Stimulated activated CD8-positive, alpha-beta memory T cell treated with anti-CD3 and anti-CD28 coated beads, Interleukin-7, amount 100 ng/mL, for 24 hours (primary cell): ENCODE data around the gene AK8.
"Not testable (repeated sequence)": the region's sequence is repeated elsewhere in the genome, so short reads cannot be mapped to it uniquely, and the experiment has no call there.

Experiments
- DNase-seq: peaks from one replicate; pipeline ENCODE4 v3.0.0-alpha.2; 2020; ENCODE audit warnings: low read depth

The AK8 gene

DNA sequence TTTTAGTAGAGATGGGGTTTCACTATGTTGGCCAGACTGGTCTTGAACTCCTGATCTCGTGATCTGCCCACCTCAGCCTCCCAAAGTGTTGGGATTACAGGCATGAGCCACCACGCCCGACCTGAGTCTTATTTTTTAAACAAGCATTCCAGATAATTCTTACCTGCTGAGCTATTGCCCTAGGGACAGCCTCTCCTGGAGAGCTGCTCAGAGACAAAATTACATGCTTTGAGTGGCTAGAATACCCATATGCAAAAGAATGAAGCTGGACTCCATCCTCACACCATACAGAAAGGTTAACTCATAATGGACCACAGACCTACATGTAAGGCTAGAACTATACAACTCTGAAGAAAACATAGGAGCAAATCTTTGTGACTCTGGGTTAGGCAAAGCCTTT, 166.2 kb downstream of the AK8 start:
- no peak for DNase-seq

DNA sequence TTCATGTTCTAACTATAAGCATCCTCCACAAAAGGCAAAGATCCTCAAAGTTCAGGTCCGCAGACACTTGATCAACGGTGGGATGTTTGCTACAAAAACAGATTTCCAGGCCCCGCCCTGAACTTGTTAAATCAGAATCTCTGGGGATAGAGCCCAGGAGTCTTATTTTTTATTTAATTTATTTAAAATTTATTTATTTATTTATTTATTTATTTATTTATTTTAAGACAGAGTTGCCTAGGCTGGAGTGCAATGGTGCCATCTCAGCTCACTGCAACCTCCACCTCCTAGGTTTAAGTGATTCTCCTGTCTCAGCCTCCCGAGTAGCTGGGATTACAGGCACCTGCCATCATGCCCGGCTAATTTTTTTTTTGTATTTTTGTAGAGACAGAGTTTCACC, 166.9 kb downstream of the AK8 start:
- not testable (repeated sequence) for DNase-seq

DNA sequence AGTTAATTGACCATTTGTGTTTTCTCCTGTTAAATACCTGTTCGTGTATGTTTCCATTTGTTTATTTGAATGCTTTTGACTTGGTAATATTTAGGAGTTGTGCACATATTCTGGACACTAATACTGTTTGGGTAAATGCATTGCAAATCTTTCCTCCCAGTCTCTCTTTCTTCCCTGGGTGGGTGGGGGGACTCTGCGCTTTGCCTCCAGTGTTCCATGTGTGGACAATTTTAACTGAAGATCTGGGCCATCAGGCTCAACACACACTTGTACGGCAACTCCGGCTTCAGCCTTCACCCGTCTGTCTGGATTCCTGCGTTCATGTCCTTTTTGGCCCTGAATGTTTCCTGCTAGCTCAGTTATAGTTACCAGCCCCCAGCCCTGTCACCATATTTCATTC, 167.8 kb downstream of the AK8 start:
- no peak for DNase-seq

DNA sequence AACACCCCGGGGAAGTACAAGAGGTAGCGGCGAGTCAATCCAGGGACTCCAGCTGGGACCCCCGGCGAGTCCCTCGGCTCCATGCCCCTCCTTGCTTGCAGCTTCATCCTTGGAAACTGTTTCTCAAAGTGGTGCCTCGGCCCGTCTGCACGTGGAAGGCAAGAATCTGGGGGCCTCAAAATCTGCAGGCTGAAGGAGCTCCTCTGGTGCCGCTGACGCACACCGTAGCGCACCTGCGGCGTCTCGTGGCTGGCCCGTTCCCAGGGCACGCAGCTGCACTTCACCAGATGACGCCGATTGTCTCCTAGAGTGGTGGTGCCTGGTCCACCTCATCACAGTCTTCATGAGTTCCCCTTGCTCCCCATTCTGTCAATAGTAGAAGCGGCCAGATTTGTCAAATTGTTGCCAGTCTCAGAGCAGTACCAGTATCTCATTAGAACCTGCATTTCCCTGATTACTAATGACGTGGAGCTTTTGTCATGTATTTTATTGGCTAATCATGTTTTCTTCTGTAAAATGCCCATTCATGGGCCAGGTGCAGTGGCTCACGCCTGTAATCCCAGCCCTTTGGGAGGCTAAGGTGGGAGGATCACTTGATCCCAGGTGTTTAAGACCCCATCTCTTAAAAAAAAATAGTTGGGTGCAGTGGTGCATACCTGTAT, 169.2 kb downstream of the AK8 start:
- DNase-seq = no peak

DNA sequence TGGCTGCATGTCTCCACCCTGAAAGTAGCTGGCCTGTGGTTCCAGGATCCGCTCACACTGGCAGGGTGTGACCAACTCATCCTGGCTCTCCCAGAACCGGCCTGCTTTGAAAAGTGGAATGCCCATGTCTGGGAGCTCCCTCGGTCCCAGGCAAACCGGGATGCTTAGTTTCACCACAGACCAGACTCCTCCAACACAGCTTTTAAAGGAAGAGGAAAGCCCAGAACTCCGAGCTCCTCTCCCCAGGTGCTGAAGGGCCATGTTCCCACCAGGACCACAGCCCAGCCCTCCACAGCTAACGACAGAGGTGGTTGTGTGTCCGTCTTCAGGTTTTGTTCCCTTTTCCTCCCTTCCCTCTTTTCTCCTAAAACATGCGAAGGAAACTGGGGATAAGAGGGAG, 169.8 kb downstream of the AK8 start:
- DNase-seq = no peak

DNA sequence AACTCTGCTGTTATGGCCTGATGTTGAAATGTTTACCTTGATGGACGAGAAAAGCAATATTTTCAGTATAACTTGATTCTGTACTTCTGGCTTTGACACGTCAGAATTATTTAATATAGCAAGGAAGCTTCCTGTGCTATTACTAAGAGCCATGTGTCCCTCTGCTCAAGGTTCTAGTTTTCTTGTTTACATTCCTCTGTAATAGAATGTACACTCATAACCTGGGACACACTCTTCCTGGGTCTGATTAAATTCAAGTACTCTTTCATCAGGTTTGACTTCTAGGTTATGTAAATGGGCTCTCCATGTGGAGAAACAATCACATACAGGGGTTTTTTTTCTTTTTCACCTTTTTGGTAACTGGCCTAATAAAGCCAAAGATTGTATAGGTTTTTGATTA, 174.7 kb downstream of the AK8 start:
- DNase-seq = no peak

DNA sequence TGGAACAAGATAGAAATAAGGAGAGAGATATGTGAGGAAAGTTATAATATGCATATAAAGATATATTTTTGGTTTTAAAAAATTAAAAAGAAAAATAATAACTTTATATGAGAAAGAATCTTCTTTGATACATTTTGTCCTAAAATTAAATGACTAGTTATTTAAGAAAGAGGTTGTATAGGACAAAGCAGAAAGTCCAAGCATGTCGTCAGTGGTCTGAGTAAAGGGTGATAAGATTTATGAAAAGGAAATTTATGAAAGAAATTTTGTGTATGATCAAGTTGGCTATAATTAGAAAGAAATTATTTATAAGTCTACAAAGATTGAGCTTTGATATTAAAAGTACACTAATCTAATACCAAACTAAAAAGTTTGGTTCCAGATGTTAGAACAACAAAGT, 175.8 kb downstream of the AK8 start:
- DNase-seq = no peak

DNA sequence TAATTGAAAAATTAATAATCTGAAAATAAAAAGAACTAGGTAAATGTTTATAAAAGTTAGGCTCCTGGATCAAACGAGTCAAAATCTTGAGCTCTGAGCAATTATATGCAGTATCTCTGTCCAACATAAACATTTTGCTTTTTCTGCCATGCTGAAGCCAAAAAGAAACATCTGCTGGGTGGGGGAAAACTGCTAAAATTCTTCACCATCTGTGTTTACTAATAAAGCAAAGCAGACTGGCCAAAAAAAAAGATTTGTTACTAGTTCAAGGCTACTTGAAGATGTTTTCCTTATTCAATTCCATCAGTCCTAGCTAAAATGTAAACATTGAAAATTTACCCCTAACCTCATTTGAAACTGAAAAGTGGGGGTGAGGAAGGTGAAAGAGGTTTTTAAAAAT, 178.1 kb downstream of the AK8 start:
- DNase-seq = no peak

DNA sequence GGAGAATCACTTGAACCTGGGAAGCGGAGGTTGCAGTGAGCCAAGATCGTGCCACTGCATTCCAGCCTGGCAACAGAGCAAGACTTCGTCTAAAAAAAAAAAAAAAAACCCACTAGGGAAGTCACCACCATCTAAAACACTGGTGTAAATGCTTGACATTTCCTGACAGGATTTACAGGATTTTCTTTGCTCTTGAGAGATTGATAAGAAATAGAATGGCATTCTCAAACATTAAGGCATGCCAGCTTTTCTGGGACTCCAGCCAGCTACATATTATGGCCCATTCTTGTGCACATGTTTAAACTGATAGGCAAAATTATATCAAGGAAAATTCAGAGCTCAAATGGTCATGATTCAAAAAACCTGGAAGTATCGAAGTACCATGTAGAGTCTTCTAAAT, 179.1 kb downstream of the AK8 start:
- DNase-seq = no peak

DNA sequence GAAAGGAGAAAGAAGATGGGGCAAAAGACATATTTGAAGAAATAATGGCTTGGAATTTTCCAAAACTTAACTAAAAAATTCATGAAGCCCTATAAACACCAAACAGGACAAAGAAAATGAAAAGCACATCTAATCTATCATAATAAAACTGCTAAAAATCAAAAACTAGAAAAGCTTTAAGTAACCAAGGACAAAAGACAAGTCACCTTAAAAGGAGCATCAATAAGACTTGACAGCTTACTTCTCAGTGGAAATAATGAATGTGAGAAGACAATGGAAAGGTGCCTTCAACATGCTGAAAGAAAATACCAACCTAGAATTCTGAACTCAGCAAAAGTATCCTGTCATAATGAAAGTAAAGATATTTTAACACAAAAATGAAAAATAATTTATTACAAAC, 180.9 kb downstream of the AK8 start:
- DNase-seq = no peak

DNA sequence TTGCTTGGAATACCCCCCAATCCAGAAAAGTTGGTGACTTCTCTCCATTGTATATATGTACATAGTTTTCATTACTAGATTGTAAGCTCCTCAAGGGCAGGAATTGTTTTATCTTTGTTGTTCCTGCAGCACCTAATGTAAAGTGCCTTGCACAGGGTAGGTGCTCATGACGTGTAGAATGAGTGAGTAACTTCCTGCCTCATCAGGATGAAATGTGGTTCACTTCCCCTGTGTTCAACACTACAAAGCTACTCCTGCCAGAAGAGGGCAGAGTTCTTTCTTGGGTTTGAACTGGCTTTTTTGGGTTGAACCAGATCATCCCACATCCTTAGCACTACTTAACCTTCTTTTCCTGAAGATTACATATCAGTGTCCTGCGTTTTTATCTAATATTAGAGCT, 183.9 kb downstream of the AK8 start:
- DNase-seq = no peak

DNA sequence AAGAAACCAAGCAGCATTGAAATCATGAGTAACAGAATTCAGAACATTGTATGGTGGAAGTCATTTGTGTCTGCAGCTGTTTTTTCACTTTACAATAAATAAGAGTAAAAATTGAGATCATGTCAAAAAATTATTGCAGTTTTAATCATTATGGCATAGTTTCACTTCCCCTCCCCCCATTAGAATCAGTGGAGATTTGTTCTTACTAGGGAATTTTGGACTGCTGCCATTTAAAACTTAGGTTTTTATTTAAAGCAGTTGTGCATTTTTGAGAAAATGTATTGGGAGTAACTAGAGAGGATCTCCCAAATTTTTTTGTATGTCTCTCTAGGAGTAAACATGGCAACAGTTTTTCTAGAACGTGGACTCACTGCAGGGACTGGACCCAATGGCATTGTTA, 187.4 kb downstream of the AK8 start:
- no peak for DNase-seq

DNA sequence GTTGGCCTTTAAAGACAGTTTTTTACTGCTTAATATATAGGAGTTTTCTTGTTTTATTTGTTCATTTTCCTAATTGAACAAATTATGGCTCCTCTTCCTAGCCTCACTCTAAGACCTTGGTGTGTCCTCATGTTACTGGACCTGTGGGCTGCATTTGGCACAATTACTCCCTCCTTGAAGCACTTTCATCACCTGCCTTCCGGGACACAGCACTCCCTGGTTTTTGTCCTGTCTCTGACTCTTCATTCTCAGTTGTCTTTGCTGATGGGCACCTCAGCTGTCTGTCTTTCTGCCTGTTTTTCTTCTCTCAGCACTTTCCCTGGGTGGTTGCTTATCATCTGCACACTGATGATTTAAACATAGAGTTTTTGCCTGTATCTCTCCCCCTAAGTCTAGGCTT, 194.2 kb downstream of the AK8 start:
- DNase-seq = no peak

DNA sequence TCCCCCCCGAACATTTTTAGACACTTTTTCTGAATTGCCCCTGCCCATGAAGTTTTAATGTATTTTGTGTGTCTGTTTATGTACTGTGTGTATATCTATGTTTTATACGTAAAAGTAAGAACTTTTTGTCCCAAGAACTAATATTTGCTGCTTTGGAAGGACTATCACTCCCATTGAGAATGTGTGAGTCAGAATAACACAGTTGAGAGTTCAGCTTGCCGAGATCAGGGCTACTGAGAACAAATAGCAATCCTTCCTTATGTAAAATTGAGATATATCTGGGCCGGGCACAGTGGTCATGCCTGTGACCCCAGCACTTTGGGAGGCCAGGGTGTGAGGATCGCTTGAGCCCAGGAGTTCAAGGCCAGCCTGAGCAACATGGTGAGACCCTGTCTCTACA, 196.5 kb downstream of the AK8 start:
- DNase-seq = no peak

DNA sequence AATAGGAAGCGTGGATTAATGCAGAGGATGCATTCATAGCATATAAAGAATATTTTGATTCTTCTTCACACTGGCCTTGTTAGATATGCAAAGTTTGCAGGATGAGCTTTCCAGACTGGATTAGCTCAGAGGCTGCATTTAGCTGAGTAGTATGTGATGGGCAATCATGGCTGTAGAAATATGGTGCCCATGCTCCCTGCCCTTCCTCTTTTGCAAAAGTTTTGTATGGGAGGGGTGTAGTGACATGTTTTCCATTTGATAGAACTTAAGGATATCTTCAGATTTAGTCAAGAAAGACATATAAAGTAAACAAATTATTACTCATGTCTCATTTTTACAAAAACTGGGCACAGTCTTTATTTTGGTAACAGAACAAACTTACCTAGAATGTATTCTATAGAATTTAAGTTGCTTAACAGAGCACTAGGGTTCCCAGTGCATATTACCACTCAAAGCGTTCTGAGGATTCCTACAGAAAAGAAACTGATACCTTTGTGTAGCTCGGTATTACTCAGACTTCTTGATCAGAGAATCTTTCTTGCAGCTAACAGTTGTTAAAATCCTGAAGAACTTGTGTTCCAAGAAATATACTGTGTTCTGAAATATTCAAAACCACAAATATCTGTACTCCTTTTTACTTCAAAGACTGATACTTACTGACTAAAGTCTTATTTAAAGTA, 198.0 kb downstream of the AK8 start:
- no peak for DNase-seq

DNA sequence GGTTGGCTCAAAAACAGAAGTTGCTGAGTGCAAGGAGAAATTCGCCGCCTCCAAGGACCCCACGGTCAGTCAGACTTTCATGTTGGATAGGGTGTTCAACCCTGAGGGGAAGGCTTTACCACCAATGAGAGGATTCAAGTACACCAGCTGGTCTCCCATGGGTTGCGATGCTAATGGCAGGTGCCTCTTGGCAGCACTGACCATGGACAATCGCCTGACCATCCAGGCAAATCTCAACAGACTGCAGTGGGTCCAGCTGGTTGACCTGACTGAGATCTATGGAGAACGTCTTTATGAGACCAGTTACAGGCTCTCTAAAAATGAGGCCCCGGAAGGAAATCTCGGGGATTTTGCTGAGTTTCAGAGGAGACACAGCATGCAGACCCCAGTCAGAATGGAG, 200.1 kb downstream of the AK8 start:
- DNase-seq = no peak
